NCI-H1694 (cell line): Measurements from ENCODE around the gene KCNQ1.

Experiments used
- DNase-seq: peaks from one replicate; lab custom pipeline; 2025; lab: John Stamatoyannopoulos, UW

Gene KCNQ1

DNA sequence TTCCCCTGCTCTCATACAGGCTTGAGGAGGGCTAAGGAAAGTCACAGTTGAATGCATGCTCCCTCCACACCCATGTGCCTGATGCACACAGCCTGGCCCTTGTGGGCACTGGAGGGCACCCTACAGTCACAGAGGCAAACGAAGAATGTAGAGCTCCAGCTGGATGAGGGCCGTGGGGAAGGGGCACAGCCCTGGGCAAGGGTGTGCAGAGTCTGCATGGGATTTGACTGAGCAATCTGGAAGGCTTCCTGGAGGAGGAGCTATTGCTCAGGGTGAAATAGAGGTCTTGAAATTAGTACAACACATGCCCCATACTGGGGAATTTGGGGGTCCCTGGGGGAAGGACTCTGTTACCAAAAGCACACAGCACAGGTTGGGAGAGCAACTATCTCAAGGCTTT lies 64.0 kb downstream of the KCNQ1 start:
- no peak for DNase-seq

DNA sequence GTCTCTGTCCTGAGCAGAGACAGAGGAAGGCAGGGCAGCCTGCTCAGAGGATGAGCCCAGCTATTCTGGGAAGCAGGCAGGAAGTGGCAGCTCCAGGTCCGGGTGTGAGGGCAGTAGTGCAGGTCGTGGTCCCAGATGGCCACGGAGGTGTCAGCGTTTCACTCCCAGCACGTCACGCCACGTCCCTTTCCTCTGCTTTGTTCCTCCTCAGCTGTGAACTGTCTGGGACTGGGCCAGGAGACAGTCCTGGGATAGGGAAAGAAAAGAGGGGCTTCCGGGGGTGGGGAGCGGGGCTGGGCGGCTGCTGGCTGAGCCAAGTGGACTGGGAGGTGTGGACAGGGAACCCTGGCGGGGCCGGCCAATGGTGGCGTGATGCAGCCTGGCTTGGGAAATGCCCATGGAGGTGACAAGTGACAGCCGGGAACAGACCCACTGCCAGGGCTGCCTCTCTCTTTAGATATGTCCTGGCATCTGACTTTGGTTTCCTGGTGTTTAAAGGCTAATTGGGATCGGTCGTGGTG lies 64.7 kb downstream of the KCNQ1 start:
- no peak for DNase-seq

DNA sequence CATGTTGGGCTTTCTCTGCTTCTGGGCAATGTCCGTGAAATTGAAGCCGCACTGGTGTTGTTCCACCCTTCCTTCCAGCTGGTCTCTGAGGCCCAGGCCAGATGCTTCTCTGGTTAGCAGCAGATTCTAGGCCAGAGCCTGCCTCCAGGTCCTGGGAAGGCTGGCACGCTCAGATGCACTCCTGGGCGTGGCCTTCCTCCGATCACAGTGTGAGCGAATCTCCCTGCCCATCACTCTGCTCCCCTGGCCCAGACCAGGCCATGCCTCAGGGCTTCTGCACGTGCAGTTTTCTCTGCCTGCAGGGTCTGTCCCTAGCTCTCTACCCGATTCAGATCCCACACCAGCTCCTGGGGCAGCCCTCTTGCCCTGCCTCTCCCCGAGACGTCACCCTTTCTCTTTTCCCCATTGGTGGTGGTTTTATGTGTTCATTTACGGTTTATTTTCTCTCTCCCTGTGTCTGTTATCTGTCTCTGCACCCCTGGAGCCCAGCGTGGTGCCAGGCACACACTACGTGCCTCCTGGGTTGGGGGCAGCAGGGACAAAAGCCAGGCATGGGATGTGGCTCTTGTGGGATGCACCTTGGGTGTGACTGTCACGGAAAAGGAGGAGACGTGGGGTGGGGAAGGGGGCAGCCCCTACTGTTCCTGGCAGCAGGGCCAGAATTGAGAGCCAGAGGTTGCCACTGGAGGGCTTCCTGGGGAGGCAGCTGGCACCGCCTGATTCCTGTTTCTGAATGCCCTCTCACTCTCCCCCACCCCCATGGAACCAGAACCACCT lies 66.0 kb downstream of the KCNQ1 start:
- DNase-seq: no peak

DNA sequence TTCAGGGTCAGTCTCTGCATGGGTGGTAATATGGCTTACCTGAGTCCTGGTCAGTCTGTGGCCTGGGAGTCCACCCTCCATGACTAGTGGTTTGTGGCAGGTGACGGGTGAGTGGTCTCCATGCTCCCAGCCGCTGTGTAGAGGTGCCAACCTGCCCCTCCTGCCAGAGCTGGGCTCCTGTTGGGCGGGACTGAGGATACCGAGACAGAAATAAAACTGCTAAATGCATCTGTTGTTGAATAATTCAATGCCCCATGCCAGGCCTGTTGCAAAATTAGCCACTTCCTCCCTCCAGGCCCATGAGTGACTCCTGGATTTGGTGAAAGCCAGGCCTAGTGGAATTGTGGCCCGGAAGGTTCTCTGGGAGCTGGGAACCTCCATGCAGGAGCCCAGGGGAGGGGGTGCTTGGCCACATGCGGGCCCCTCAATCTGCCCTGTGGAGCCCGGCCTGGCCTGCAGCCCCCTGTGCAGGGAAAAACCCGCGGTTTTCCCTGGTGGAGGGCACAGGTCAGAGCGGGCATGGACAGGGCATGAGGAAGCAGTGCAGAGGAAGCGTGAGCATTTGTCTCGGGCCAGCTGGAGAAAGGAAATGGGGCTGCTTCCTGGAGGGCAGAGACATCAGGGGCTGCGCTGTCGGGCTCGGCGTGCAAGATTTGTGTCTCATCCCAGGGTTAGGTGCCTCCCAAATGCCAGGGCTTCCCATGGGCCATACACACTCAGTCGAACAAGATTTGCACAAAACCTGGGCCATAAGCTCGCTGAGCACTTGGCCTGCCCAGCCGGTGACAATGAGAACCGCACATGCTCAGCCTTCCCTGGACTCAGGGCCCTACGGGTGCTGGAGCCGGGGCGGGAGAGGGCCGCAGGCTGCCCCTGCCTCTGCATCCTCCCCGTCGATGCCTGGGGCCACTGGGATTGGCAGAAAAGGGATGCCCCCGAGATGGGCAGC lies 66.9 kb downstream of the KCNQ1 start:
- no peak for DNase-seq

DNA sequence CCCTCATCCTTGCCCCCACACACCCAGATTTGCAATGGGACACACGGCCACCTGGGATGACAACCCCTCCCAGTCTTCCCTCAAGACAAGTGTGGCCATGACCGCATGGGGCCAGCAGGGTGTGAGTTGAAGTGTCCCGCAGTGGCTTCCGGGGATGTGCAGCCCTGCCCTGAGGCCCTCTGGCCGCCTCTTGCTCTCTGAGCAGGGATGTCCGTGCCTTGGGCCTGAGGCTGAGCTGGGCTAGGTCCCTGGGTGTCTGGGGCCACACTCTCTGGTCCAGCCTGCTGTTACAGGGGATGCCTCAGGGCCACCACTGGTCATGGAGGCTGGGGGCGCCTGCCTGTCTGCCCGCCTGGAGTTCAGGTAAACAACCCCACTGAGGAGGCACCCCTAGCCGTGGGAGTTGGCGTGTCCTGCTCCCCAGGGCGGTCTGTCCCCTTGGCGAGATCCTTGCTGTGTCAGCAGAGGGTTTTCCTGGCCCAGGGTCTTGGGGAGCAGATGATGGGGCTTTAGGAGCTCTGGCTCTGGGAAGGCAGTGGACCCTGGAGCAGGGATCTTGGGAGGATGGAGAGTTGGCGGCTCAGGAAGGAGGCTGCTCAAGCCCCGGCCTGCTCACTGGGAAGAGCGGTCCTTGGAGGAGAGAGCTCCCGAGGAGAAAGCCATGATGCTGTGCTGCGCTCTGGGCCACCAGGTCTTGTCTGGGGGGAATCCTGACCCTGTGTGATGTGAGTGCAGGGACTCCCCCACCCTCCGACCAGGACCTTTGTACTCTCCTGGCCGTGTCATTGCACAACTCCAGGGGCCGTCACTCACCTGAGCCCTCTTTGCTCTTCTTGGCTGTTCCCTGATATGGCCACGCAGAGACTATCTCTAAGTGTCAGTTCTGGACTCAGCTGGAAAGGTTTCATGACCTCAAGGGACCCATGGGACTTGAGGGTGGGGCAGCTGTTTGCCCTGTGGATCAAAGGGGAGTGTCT lies 67.9 kb downstream of the KCNQ1 start:
- no peak for DNase-seq

DNA sequence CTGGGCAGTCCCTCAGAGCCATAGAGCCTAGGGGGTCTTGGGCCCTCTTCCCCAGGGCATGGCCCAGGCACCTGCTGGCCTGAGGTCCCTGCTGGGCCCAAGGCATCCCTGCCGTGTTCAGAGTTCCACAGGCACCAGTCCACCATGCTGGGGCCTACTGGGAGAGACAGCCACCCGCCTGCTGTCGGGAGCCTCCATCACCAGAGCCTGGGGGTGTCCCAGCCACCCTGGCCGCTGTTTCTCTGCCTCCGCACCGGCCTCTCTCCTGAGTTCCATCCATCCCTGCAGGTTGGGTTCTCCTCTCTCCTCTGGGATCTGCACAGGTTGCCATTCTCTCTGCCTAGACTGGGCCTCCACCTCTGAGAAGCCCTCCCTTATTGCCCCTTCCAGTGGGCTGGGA lies 68.6 kb downstream of the KCNQ1 start:
- no peak for DNase-seq

DNA sequence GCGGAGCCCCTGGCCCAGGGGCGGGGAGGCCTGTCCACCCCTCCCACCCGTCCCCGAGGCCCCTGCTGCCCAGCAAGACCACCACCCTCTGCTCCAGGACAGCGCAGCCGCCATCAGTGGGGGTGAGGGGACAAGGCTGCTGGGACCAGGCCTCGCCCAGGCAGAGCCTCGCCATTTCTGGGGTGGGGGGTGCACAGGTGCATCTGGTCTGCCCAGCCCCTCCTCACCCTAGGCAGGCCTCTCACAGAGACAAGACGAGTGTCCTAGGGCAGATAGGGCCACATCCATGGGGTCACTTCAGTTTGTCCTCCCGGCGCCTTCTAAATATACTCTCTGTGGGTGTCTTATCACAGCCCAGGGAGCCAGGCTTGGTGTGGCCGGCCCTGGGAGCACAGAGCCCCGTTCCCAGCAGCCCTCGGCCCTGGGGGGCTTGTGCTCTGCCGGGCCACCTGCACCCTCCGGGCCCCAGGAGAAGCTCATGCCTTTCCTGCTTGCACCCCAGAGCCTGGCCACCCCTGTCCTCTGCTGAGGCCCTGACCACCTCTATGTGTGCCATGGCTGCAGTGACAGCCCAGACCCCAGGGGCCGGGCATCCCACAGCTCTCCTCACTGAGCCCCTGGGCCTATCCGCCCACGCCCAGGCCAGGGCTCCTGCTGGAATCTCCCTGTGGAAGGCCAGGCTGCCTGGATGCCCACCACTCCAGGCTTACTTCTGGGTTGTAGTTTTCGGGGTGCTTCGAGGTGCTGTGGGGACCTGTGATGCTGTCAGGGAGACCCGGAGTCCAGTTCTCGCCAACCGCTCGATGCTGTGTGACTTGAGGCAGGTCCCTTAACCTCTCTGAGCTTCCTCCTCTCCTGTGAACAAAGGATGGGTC lies 70.8 kb downstream of the KCNQ1 start:
- DNase-seq: no peak

DNA sequence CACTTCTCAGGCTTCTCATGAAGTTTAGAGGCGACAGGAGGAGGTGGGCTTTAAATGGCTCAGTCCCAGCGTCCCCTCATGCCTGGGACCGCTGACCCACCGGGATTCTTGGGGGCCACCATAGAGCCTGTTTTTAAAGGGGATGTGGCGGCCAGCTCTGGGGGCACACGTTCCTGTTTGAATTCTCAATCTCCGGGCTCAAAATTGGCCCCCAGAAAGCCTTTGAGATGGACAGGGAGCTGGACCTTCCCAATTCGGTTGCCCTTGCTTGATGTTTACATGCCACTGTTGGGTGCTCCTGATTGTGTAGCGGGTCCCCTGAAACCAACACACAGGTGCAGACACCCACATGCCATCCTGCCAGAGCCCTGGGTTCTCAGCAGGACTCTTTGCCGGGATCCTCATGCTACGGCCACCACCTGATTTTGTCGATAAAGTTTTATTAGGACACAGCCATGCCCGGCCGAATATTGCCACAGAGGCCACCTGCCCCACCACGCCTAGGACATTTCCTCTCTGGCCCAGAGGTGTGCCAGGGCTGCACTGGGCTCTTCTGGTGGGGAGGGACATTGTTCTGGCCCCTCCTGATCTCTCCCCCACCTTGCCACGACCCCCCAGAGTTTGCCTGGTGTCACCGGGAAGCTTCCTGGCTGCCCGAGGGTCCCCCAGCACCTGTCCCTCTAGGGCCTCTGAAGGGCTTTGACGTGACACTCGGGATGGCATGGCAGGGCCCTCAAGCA lies 71.6 kb downstream of the KCNQ1 start:
- no peak for DNase-seq

DNA sequence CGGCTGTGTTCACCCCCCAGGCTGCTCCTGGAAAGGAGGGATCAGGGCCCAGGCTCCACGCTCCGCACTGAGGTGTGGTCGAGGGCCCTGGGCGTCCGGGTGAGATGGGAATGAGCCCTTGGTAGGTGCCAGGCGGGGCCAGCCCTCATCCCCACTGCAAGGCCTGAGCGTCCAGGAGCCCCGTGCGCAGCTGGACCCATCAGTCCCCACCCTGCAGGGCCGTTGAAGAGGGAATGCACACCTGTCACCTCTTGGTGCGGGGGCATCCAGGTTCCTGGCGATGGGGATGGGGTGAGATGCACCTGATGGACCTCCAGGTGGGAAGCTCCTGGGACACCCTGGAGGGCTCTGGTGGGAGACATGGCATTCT lies 72.2 kb downstream of the KCNQ1 start:
- no peak for DNase-seq

DNA sequence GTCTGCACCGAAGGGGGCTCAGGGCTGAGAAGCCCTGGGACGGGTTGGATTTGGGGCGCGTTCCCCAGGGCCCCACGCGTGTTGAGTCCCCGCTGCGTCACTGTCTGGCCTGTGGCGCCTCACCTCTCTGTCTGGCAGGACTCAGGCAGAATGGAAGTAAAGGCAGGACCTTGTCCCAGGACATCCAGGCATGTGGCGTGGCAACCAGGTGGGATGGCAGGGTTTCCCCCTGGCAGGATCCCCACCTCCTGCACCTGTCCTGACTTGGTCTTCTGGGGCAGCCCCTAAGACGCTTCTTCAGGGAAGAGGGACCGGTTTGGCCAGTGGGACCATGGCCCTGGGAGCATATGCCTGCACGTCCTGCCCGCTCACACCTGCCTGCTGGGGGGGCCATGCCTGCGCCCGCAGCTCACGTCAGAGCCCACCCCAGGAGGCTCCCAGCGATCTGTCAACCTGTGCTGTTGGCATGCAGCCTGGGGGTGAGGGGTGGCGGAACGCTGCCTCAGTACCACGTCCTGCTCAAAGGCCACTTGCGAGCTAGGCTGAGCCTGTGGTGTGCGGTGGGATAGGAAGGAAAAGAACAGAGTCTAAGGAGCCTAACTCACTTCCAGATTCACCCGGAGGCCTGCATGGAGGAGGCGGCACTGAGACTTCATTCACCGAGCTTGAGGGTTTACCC lies 72.7 kb downstream of the KCNQ1 start:
- DNase-seq: no peak

DNA sequence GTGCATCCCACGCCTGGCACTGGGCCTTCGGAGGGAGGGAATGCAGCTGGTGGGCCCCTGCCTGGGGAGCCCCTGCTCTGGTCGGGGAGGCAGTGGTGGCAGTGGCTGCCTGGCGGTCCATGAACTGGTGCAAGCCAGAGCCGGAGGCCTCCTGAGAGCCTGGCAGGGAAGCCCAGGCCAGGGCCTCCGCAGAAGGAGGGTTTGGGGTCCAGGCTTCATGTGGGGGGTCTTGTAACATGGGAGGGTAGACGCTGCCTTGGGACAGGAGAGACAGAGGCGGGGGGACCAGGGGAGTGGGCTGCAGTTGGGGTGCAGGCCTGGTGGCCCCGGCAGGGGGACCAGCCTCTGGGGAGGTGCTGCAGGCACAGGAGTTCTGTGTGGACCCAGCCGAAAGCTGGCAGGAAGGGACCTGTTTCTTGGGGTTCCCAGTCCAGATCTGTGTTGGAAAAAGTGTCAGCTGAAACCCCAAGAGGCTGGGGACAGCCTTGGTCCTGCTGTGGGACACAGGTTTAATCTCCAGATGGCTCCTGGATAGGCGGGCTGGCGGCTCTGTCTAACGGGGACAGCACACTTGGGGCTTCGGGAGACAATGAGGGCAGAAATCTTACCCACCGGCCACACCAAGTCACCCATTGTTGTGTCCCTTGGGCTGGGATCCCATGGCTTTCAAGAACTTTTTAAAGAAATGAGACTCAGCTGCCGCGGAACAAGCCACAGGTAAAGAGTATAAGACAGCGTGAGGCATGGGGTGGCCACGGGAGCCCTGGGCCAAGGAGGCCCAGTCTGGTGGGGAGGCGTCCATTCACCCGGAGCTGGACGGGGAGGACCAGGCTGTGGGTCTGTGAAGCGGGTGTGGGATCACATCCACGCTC lies 73.5 kb downstream of the KCNQ1 start:
- DNase-seq: no peak

DNA sequence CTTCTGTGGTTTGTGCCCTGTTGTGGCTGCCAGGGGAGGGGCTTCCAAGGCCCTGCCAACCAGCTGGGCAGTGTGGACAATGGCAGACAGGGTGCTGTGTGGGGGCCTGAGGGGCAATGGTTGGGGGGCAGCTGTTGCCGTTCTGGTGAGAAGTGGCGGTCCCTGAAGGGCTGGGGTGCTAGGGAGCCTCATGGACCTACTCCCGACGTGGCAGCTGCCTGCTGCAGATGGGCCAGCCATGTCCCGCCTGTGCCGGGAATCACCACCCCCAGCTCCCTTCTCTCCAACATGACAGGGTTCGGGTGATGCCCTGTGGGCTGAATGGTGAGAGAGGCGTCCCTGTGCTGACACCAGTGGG lies 74.2 kb downstream of the KCNQ1 start:
- DNase-seq: no peak

DNA sequence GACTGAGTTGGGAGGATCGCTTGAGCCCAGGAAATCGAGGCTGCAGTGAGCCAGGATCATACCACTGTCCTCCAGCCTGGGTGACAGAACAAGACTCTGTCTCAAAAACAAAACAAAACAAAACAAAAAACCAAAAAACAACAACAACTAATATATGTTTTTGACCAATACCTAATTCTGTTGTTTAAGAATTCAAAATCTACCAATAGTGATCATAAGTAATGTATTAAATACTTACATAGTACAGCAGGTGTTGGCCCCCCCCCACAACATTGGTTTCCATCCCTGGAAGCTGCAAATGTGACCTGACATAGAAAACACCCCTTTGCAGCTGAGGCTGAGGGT lies 74.7 kb downstream of the KCNQ1 start:
- DNase-seq: no peak

DNA sequence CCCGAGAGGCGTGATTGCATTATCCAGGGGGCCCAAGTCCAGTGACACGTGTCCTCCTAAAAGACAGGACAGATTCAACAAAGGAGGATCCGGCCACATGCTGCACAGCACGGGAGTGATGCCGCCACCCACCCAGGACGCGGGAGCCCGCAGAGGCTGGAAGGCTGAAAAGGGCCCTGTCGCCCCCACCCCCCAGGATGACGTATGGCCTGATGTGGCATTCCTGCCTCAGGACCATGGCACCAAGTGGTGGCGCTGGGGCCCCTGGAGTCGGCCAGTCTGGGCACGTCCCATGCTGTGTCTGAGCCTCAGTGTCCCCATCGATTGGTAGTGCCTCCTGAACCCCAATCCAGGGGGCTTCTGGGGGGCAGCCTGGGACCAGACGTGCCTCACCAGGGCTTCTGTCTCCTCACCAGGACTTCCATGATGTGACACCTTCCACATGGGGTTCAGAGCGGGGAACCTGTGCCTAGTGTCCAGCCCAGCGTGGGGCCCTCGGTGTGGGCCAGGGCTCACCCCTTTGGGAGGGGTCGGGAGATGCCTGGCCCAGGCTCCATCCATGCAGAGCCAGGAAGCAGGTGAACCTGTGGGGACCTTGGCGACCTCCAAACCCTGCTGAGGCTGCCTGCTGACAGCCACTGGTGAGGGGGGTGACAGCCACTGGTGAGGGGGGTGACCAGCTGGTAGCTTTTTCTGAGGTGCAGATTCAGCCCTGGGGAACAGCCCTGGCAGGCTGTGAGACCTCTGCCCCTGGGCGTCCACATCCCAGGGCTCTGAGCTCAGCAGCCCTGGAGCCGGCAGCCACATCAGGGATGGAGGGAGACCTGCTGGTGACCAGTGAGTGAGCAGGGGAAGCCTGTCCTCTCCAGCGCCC lies 75.3 kb downstream of the KCNQ1 start:
- no peak for DNase-seq

DNA sequence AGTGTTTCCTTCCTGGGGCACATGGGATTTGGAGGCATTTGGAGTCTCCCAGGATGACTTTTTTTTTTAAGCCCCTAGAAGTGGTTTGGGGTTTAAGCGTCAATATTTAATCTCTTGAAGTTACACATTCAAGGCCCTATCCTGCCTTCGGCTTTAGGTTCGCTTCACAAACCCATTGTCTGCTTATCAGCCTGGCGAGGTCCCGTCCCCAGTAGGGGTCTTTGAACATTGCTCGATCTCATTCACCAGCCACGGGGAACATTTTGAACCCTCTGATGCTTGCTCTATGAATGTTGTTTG lies 75.9 kb downstream of the KCNQ1 start:
- DNase-seq: no peak

DNA sequence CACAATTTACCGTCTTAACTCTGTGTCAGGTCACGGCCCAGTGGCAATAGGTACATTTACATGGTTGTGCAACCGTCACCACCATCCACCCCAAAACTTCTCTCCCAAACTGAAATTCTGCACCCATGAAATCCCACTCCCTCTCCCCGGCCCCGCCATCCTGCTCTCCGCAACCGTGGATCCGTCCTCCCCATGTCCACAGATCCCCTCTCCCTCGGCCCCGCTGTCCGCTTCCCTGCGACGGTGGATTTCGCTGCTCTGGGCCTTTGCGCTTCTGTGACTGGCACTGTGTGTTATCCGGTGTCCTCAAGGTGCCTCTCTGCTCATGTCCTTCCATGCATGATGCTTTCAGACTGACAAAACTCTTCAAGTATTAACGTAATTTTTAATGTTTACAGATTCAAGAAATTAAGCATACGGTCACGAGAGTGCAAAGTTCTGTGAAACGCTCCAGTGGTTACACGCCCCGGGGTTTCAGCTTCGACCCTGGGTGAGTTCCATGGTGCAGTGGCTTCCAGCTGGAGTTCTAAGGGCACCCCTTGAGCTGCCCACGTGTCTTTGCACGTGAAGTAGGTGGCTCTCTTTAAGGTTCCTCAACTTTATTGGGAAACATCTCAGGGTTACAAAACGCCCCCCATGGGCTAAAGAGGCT lies 76.4 kb downstream of the KCNQ1 start:
- no peak for DNase-seq
